SW480 (cell line): ENCODE measurements around the gene POLR2L.
A peak's percentile ranks its signal among the peaks of the same experiment; 100 is the strongest.

Source experiments
- DNase-seq: peaks from one replicate; pipeline ENCODE4 v3.0.0-alpha.2; 2016; ENCODE audit warnings: low spot score

POLR2L gene

GRCh38 chr11:826836-827145, 15.5 kb downstream of the POLR2L start:
- DNase-seq = no peak

GRCh38 chr11:826227-826621, 16.1 kb downstream of the POLR2L start:
- DNase-seq = no peak

- DNase-seq = no peak
Observed at GRCh38 chr11:825366-826226, 16.7 kb downstream of the POLR2L start.

- DNase-seq = no peak
Observed at GRCh38 chr11:824942-825341, 17.4 kb downstream of the POLR2L start.

GRCh38 chr11:824292-824880, 17.9 kb downstream of the POLR2L start:
- no peak for DNase-seq

- no peak for DNase-seq
Observed at GRCh38 chr11:823441-824291, 18.7 kb downstream of the POLR2L start.

- DNase-seq = no peak
Observed at GRCh38 chr11:821512-822371, 20.6 kb downstream of the POLR2L start.

- DNase-seq = peak; percentile 73
Observed at GRCh38 chr11:820655-821511, 21.4 kb downstream of the POLR2L start.

- peak; percentile 83 for DNase-seq
Observed at GRCh38 chr11:819943-820649, 22.2 kb downstream of the POLR2L start.

- DNase-seq = peak; percentile 85
Observed at GRCh38 chr11:819129-819931, 23.0 kb downstream of the POLR2L start.

- no peak for DNase-seq
Observed at GRCh38 chr11:818396-819128, 23.8 kb downstream of the POLR2L start, which contains the start of gene PNPLA2. Gene PNPLA2 (plus strand): TSS chr11:818914. CDS start chr11:819719, 805 bp downstream.

GRCh38 chr11:816433-816779, 25.9 kb downstream of the POLR2L start:
- no peak for DNase-seq

GRCh38 chr11:815675-816432, 26.5 kb downstream of the POLR2L start:
- no peak for DNase-seq

- DNase-seq = no peak
Observed at GRCh38 chr11:813456-814096, 28.8 kb downstream of the POLR2L start.

- DNase-seq = no peak
Observed at GRCh38 chr11:813072-813455, 29.3 kb downstream of the POLR2L start.

- no peak for DNase-seq
Observed at GRCh38 chr11:812390-812789, 29.9 kb downstream of the POLR2L start.

GRCh38 chr11:811446-812245, 30.7 kb downstream of the POLR2L start:
- DNase-seq = no peak
